ENCODE measurements around the gene RRBP1. TPM values are rescaled to one million over a fixed set of nuclear protein-coding genes. Genes with fewer than 3 reads are reported as not detected.
A peak's percentile ranks its signal among the peaks of the same experiment; 100 is the strongest.

RRBP1 gene
- total and polyA plus RNA-seq, 2 experiments from 2014 or later = 193 to 242 TPM

- no peaks in the 10 kb centered on the region for H4K20me1 ChIP-seq (ENCODE audit: insufficient read depth, poor library complexity, severe bottlenecking)
- H3K27me3 ChIP-seq = no peaks in the 10 kb centered on the region
These were observed 22.7 kb upstream of the RRBP1 start for GRCh38 chr20:17704589-17705317.

DNA sequence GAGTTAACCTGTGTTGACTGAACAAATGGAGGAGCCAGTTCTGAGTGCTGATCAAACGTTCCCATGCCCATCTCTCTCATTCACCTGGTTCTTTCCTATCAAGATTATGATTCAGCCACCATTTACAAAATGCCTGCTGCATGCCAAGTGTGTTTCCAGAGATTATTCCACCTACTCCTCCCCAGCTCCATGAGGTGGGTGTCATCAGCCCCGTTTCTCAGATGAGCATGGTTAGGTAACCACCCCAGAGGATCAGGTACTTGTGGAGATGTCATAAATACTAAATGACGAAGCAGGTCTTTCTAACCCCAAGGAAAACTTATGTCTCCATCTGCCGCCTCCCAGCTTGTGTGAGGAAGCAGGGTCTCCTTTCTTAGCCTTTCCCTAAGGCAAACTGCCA lies 19.8 kb upstream of the RRBP1 start:
- H3K79me2 ChIP-seq = no peaks in the 10 kb centered on the region
- peaks cover 8% of the 10 kb centered on the region for H3K4me1 ChIP-seq (ENCODE audit: insufficient read depth)
- H2AFZ ChIP-seq = no peak overlapping the region
- TF ChIP-seq EZH2phosphoT487 (IDR thresholded peaks at IDR 0.05; ENCODE audit: low read depth, severe bottlenecking, unreplicated experiment) = no peak
- TF ChIP-seq EZH2 (IDR thresholded peaks at IDR 0.05; ENCODE audit: borderline replicate concordance) = no peak
- no peak for TF ChIP-seq CTCF (IDR thresholded peaks at IDR 0.05; ENCODE audit: poor library complexity)
- no peak overlapping the region for H3K4me2 ChIP-seq
- no peaks in the 10 kb centered on the region for H3K27me3 ChIP-seq
- 88% methylated on average over 4 of the region's 4 CpGs for WGBS (ENCODE audit: low lambda C conversion rate, missing lambda C conversion rate)
- H3K9me3 ChIP-seq (ENCODE audit: low read depth) = no peaks in the 10 kb centered on the region
- H4K20me1 ChIP-seq (ENCODE audit: insufficient read depth, poor library complexity, severe bottlenecking) = no peaks in the 10 kb centered on the region
- DNase-seq (ENCODE audit: low spot score) = no peak
- H3K4me3 ChIP-seq = no peak overlapping the region
- H3K9me2 ChIP-seq (replicated peaks; ENCODE audit: insufficient read depth) = no peaks in the 10 kb centered on the region
- H3K36me3 ChIP-seq (replicated peaks; ENCODE audit: insufficient read depth, low read depth) = no peaks in the 10 kb centered on the region
- H3K27ac ChIP-seq = no peak overlapping the region

More at GRCh38 chr20:17704589-17705317, 22.7 kb upstream of the RRBP1 start:
- Histone ChIP-seq H3K4me1 (ENCODE audit: insufficient read depth) (peaks cover 20% of the 10 kb centered on the region), H3K9me2 (replicated peaks; ENCODE audit: insufficient read depth) (no peaks in the 10 kb centered on the region), H3K9me3 (ENCODE audit: low read depth) (no peaks in the 10 kb centered on the region), H3K4me3 (no peak overlapping the region), H3K4me2 (no peak overlapping the region), H3K27ac (peak overlapping the region; percentile 49), H2AFZ (no peak overlapping the region), H3K36me3 (replicated peaks; ENCODE audit: insufficient read depth, low read depth) (no peaks in the 10 kb centered on the region), H3K79me2 (no peaks in the 10 kb centered on the region)
- TF ChIP-seq EZH2phosphoT487 (IDR thresholded peaks at IDR 0.05; ENCODE audit: low read depth, severe bottlenecking, unreplicated experiment) (no peak), EZH2 (IDR thresholded peaks at IDR 0.05; ENCODE audit: borderline replicate concordance) (no peak), CTCF (IDR thresholded peaks at IDR 0.05; ENCODE audit: poor library complexity) (no peak)
- no peak for DNase-seq (ENCODE audit: low spot score)
- 98% methylated on average over 5 of the region's 5 CpGs for WGBS (ENCODE audit: low lambda C conversion rate, missing lambda C conversion rate)

DNA sequence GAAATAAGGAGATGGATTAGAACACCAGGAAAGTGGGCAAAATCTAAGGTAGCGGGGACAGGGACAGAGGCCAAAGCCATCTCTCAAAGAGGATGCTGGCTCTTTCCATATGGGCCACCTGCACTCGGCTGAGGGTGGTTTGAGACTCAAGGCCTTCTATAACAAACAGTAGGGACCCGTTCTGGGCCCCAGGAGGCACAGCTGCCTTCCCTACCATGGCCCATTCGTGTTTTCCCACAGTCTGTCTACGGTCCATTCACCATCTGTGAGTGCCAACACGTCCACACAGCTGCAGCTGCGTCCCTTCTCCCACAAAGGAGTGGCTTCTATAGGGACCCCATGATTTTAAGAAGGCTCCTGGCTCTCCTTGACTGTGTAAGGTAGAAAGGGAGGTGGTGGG lies 18.6 kb upstream of the RRBP1 start:
- Histone ChIP-seq H3K79me2 (no peaks in the 10 kb centered on the region), H3K27ac (peak overlapping the region; percentile 40), H3K4me2 (no peak overlapping the region), H3K9me3 (ENCODE audit: low read depth) (no peaks in the 10 kb centered on the region), H3K27me3 (no peaks in the 10 kb centered on the region), H4K20me1 (ENCODE audit: insufficient read depth, poor library complexity, severe bottlenecking) (no peaks in the 10 kb centered on the region), H3K4me1 (ENCODE audit: insufficient read depth) (peaks cover 8% of the 10 kb centered on the region), H3K9me2 (replicated peaks; ENCODE audit: insufficient read depth) (no peaks in the 10 kb centered on the region), H3K36me3 (replicated peaks; ENCODE audit: insufficient read depth, low read depth) (no peaks in the 10 kb centered on the region), H2AFZ (no peak overlapping the region), H3K4me3 (no peak overlapping the region)
- 91% methylated on average over 7 of the region's 7 CpGs for WGBS (ENCODE audit: low lambda C conversion rate, missing lambda C conversion rate)
- no peak for DNase-seq (ENCODE audit: low spot score)
- TF ChIP-seq CTCF (IDR thresholded peaks at IDR 0.05; ENCODE audit: poor library complexity) (no peak), EZH2phosphoT487 (IDR thresholded peaks at IDR 0.05; ENCODE audit: low read depth, severe bottlenecking, unreplicated experiment) (no peak), EZH2 (IDR thresholded peaks at IDR 0.05; ENCODE audit: borderline replicate concordance) (no peak)

Measured in hepatocyte (in vitro differentiated cells).